H9 (cell line): ENCODE results near the gene ADGRD1. TPM values are rescaled to one million over a fixed set of nuclear protein-coding genes. Genes with fewer than 3 reads are reported as not detected.

Experiments
- DNase-seq: peaks from one replicate; pipeline ENCODE4 v3.0.0-alpha.2; 2017
- H2AFZ ChIP-seq: one replicate; pipeline ENCODE4 v1.6.1; 2013; ENCODE audit warnings: mild to moderate bottlenecking, low read length, control low read depth, moderate library complexity
- H2AK5ac ChIP-seq: 2 replicates; pipeline ENCODE4 v1.6.1; 2013; ENCODE audit warnings: low read length, control low read depth, mixed read lengths; ENCODE audit not compliant: insufficient read length
- H2BK120ac ChIP-seq: one replicate; pipeline ENCODE4 v1.6.1; 2013; ENCODE audit warnings: low read depth, mild to moderate bottlenecking, low read length, control low read depth, inconsistent platforms; ENCODE audit not compliant: poor library complexity, severe bottlenecking
- H2BK12ac ChIP-seq: 2 replicates; pipeline ENCODE4 v1.6.1; 2013; ENCODE audit warnings: low read length, control low read depth, mixed read lengths, low read depth; ENCODE audit not compliant: insufficient read length
- H2BK15ac ChIP-seq: 2 replicates; pipeline ENCODE4 v1.6.1; 2013; ENCODE audit warnings: low read depth, low read length, control low read depth
- H2BK20ac ChIP-seq: one replicate; pipeline ENCODE4 v1.6.1; 2013; ENCODE audit warnings: low read depth, mild to moderate bottlenecking, low read length, control low read depth, inconsistent platforms; ENCODE audit not compliant: poor library complexity, severe bottlenecking
- H2BK5ac ChIP-seq: 2 replicates; pipeline ENCODE4 v1.6.1; 2013; ENCODE audit warnings: low read length, control low read depth, mixed read lengths; ENCODE audit not compliant: insufficient read length
- H3K14ac ChIP-seq: 2 replicates; pipeline ENCODE4 v1.6.1; 2013; ENCODE audit warnings: low read length, control low read depth; ENCODE audit not compliant: insufficient read depth
- H3K18ac ChIP-seq: 2 replicates; pipeline ENCODE4 v1.6.1; 2013; ENCODE audit warnings: low read depth, mild to moderate bottlenecking, mixed read lengths, low read length, control low read depth; ENCODE audit not compliant: insufficient read length
- H3K23ac ChIP-seq: 2 replicates; pipeline ENCODE4 v1.6.1; 2013; ENCODE audit warnings: low read length, control low read depth, mixed read lengths, low read depth; ENCODE audit not compliant: insufficient read length
- H3K23me2 ChIP-seq: 2 replicates; pipeline ENCODE4 v1.6.1; 2013; ENCODE audit warnings: low read depth, mild to moderate bottlenecking, mixed read lengths, low read length, control low read depth; ENCODE audit not compliant: insufficient read length, poor library complexity, severe bottlenecking
- H3K27ac ChIP-seq: 2 replicates; pipeline ENCODE4 v1.5.1; 2013; ENCODE audit warnings: low read length, control low read depth, mixed read lengths, low read depth; ENCODE audit not compliant: insufficient read length
- H3K27me3 ChIP-seq: 2 replicates; pipeline ENCODE4 v1.6.1; 2013; ENCODE audit warnings: low read length, control low read depth, inconsistent platforms; ENCODE audit not compliant: insufficient read depth
- H3K4ac ChIP-seq: 2 replicates; pipeline ENCODE4 v1.6.1; 2013; ENCODE audit warnings: low read depth, mild to moderate bottlenecking, control low read depth, inconsistent platforms, low read length, moderate library complexity
- H3K4me1 ChIP-seq: 2 replicates; pipeline ENCODE4 v1.6.1; 2013; ENCODE audit warnings: low read length, control low read depth, inconsistent platforms; ENCODE audit not compliant: insufficient read depth
- H3K4me2 ChIP-seq: 2 replicates; pipeline ENCODE4 v1.6.1; 2013; ENCODE audit warnings: low read length, control low read depth, mixed read lengths; ENCODE audit not compliant: insufficient read length, insufficient read depth
- H3K56ac ChIP-seq: 2 replicates; pipeline ENCODE4 v1.6.1; 2013; ENCODE audit warnings: low read depth, mild to moderate bottlenecking, mixed read lengths, low read length, control low read depth; ENCODE audit not compliant: insufficient read length
- H3K79me1 ChIP-seq: 2 replicates; pipeline ENCODE4 v1.6.1; 2013; ENCODE audit warnings: low read depth, mild to moderate bottlenecking, moderate library complexity, low read length, control low read depth, inconsistent platforms; ENCODE audit not compliant: insufficient read depth, poor library complexity, severe bottlenecking
- H3K79me2 ChIP-seq: 2 replicates; pipeline ENCODE4 v1.6.1; 2013; ENCODE audit warnings: low read length, control low read depth, inconsistent platforms; ENCODE audit not compliant: insufficient read depth
- H3K9ac ChIP-seq: 2 replicates; pipeline ENCODE4 v1.6.1; 2013; ENCODE audit warnings: low read length, control low read depth, mixed read lengths; ENCODE audit not compliant: insufficient read length; ENCODE audit errors: extremely low read depth
- H3K9me3 ChIP-seq: one replicate; pipeline ENCODE4 v1.6.1; 2013; ENCODE audit warnings: low read depth, low read length, inconsistent platforms; ENCODE audit not compliant: control insufficient read depth
- H3T11ph ChIP-seq: one replicate; pipeline ENCODE4 v1.6.1; 2013; ENCODE audit warnings: mild to moderate bottlenecking, low read length, control low read depth, inconsistent platforms
- H4K20me1 ChIP-seq: one replicate; pipeline ENCODE4 v1.6.1; 2013; ENCODE audit not compliant: control insufficient read depth, insufficient read length, insufficient read depth
- H4K5ac ChIP-seq: 2 replicates; pipeline ENCODE4 v1.6.1; 2013; ENCODE audit warnings: low read depth, mild to moderate bottlenecking, mixed read lengths, low read length, control low read depth; ENCODE audit not compliant: insufficient read length
- H4K8ac ChIP-seq: replicated peaks from 2 replicates; pipeline ENCODE4 v1.6.1; 2013; ENCODE audit warnings: low read length, control low read depth, mixed read lengths, low read depth; ENCODE audit not compliant: insufficient read length
- H4K91ac ChIP-seq: 2 replicates; pipeline ENCODE4 v1.6.1; 2013; ENCODE audit warnings: low read depth, mild to moderate bottlenecking, moderate library complexity, mixed read lengths, low read length, control low read depth; ENCODE audit not compliant: insufficient read length
- H3K27ac Mint-ChIP-seq, 3 experiments: 2 replicates in 2 of 3; 3 replicates in 1 of 3; pipeline ENCODE4 v1.8.0; 2020 to 2021; ENCODE audit warnings: mixed read lengths in 3 of 3, mild to moderate bottlenecking in 1 of 3, moderate library complexity in 1 of 3
- H3K27me3 Mint-ChIP-seq: 2 replicates; pipeline ENCODE4 v1.8.0; 2021; ENCODE audit warnings: low read depth, mild to moderate bottlenecking, moderate library complexity, mixed read lengths
- H3K36me3 Mint-ChIP-seq, 3 experiments: 2 replicates in 2 of 3; 3 replicates in 1 of 3; pipeline ENCODE4 v1.8.0; 2020 to 2021; ENCODE audit warnings: low read depth in 3 of 3, mixed read lengths in 3 of 3; ENCODE audit not compliant: insufficient read depth in 1 of 3
- H3K4me1 Mint-ChIP-seq, 2 experiments: 2 replicates each; pipeline ENCODE4 v1.8.0; 2020; ENCODE audit warnings: mixed read lengths in 2 of 2
- H3K4me3 Mint-ChIP-seq, 2 experiments: 2 replicates in 1 of 2; 3 replicates in 1 of 2; pipeline ENCODE4 v1.8.0; 2020 to 2021; ENCODE audit warnings: mild to moderate bottlenecking in 2 of 2, mixed read lengths in 2 of 2, moderate library complexity in 1 of 2
- H3K9me3 Mint-ChIP-seq, 2 experiments: 2 replicates in 1 of 2; 3 replicates in 1 of 2; pipeline ENCODE4 v1.8.0; 2020; ENCODE audit warnings: mild to moderate bottlenecking in 2 of 2, mixed read lengths in 2 of 2, moderate library complexity in 1 of 2
- CTCF ChIP-seq: fragments of 200-600 bp; sonication (generic); conservative IDR thresholded peaks from 3 replicates; pipeline ENCODE4 v1.8.0; 2021; ENCODE audit warnings: antibody characterized with exemption, mild to moderate bottlenecking
- WGBS: extraction: QIAGEN DNeasy Blood & Tissue Kit; methylation state at CpG from one replicate; pipeline ENCODE4 v1.1.7; 2013; ENCODE audit warnings: missing lambda C conversion rate, low lambda C conversion rate, mixed read lengths; ENCODE audit not compliant: insufficient read length; ENCODE audit errors: extremely low coverage; 5-methylcytosine and 5-hydroxymethylcytosine counted together
- total RNA-seq: library from RNA; stranded (reverse); gene quantifications from 2 replicates; pipeline ENCODE4 v1.2.1, GENCODE V29; 2021

The ADGRD1 gene
- total RNA-seq, 1 experiment from 2014 or later, result 0.52 TPM

GRCh38 chr12:131084341-131085011 is 130.8 kb downstream of the ADGRD1 start:
- Mint-ChIP-seq H3K36me3 (no peaks in the 10 kb centered on the region), H3K27ac (no peak overlapping the region), H3K4me1 (no peaks in the 10 kb centered on the region), H3K27me3 (no peaks in the 10 kb centered on the region; the same call in none of the 2 replicates), H3K4me3 (no peak overlapping the region), H3K9me3 (peaks cover 3% of the 10 kb centered on the region in 2 experiments; a peak in 2 of 5 replicates)
- Histone ChIP-seq H3K4me2 (no peak overlapping the region), H2BK20ac (no peak overlapping the region), H3K9me3 (no peaks in the 10 kb centered on the region), H2BK12ac (no peak overlapping the region), H3K23me2 (no peaks in the 10 kb centered on the region), H3T11ph (no peak overlapping the region), H3K18ac (no peak overlapping the region), H2BK15ac (no peak overlapping the region), H3K14ac (no peak overlapping the region; the same call in 1 of the 2 replicates), H4K5ac (no peak overlapping the region), H3K27ac (no peak overlapping the region), H3K9ac (no peak overlapping the region), H3K56ac (no peak overlapping the region), H3K4me1 (no peaks in the 10 kb centered on the region), H2AK5ac (no peak overlapping the region), H2AFZ (no peak overlapping the region), H3K23ac (no peak overlapping the region), H3K79me2 (no peaks in the 10 kb centered on the region), H4K8ac (no peak overlapping the region), H3K79me1 (no peaks in the 10 kb centered on the region), H3K4ac (no peak overlapping the region), H2BK5ac (no peak overlapping the region), H2BK120ac (no peak overlapping the region), H4K20me1 (no peaks in the 10 kb centered on the region), H4K91ac (no peak overlapping the region), H3K27me3 (no peaks in the 10 kb centered on the region)
- no CpG with 5 or more reads among the region's 28 CpGs for WGBS
- DNase-seq, result peak; percentile 25
- TF ChIP-seq CTCF, result no peak
